Fibroblast of skin of back (primary cell): ENCODE data around the gene NPIPB12. TPM values are rescaled to one million over a fixed set of nuclear protein-coding genes. Genes with fewer than 3 reads are reported as not detected.
"Not testable (repeated sequence)": the region's sequence is repeated elsewhere in the genome, so short reads cannot be mapped to it uniquely, and the experiment has no call there.

Experiments used
- DNase-seq: peaks from one replicate; pipeline ENCODE4 v3.0.0-alpha.2; 2013
- polyA plus RNA-seq, 2 experiments: library from polyadenylated mRNA; unstranded; fragments of 120-200 nt; gene quantifications; one replicate each; pipeline ENCODE4 v1.2.1, GENCODE V29; 2013; ENCODE audit not compliant: insufficient read length in 2 of 2

NPIPB12 gene
- polyA plus RNA-seq (2013, experiment 1 of 2; ENCODE audit: insufficient read length): 26.5 TPM
- 18.0 TPM for polyA plus RNA-seq (2013, experiment 2 of 2; ENCODE audit: insufficient read length)

- DNase-seq: not testable (repeated sequence)
Observed at GRCh38 chr16:29506308-29506707, at the start of gene NPIPB12. Gene NPIPB12, minus strand, starts transcription at chr16:29506408.

DNA sequence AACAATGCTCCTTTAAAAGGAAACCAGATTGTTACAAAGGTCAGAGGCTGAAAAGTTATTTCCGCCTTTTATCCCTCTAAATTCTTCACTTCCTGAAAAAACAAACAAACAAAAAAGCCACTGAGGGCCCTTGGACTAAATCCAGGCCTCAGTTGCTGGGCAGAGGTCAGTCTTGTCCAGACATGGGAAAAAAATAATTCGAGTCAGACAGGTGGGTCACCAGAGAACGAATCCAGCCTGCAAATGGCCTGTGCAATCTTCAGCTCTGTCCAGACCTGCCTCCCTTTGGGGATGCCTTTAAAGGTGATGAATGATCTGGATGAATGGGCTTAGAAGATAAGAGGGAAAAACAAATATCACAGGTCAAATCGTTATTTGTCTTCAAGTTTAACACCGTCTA, 15.3 kb upstream of the NPIPB12 start:
- not testable (repeated sequence) for DNase-seq

DNA sequence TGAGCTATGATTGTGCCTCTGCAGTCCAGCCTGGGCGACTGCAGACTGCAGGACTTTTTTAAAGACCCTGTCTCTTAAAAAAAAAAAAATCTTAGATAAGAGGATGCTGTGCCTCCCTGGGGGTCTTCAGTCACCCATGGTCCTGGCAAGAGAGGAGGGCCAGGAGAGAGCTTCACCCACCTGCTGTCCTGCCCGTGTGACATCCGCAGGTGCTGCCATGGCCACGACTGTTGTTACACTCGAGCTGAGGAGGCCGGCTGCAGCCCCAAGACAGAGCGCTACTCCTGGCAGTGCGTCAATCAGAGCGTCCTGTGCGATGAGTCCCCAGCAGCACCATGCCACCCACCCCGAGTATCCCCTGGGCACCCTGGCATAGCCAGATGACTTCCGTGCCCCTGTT, 23.9 kb downstream of the NPIPB12 start:
- not testable (repeated sequence) for DNase-seq

DNA sequence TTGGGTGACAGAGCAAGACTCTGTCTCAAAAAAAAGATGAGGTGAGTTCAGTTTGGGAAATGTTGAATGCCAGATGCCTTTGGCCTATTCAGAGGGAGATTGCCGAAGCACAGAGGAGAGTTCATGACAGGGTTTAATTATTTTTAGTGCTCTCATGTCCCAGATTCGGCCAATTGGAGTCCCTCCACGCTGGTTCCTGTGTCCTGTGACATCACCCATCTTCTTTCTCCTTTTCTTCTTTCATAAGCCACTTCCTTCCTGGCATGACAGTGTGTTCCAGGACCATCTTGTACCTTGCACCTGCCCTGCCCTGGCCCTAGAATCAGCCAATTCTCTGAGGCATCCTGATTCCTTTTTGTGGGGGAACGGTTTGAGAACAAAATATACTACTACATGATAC, 34.1 kb downstream of the NPIPB12 start:
- DNase-seq: not testable (repeated sequence)

- DNase-seq: not testable (repeated sequence)
Observed at GRCh38 chr16:29469660-29470059, 36.5 kb downstream of the NPIPB12 start.

GRCh38 chr16:29467654-29468366, 38.4 kb downstream of the NPIPB12 start:
- not testable (repeated sequence) for DNase-seq

GRCh38 chr16:29466904-29467303, 39.3 kb downstream of the NPIPB12 start:
- DNase-seq: not testable (repeated sequence)

DNA sequence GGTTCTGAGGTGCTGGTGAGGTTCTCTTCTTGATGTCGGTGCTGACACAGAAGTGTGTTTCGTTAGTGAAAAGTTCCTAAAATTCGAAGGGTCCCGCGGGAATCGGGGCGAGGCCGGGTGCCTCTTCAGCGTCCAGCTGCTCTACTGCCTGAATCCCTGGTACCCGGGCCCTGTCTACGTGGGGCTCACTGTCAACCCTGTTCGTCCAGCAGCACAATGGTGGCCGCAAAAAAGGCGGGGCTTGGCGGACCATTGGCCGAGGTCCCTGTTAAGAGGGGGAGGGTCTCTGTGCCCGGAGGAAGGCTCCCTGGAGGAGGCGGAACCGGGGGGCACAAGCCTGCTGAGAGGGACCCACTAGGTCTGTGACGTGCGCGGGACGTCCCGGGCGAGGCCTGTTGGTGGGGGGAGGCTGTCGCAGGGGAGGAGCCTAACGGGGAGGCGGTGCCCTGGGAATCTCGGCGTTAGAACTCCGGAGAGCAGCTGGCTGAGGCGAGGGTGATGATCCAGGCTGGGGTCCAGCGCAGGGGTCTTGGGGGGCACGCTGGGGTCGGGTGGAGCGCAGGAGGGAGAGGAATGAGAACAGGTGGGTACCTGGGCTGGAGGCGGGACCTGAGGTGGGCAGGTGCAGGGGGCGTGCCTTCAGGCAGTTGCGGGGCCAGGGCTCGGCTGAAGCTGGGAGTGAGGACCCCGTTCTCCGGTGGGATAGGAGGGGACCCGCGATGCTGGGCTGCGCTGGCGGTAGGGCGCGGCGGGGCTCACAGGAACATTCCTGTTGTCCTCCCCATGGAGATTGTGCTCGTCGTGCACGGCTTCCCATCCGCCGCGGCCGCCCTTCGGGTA, 40.0 kb downstream of the NPIPB12 start:
- not testable (repeated sequence) for DNase-seq

DNA sequence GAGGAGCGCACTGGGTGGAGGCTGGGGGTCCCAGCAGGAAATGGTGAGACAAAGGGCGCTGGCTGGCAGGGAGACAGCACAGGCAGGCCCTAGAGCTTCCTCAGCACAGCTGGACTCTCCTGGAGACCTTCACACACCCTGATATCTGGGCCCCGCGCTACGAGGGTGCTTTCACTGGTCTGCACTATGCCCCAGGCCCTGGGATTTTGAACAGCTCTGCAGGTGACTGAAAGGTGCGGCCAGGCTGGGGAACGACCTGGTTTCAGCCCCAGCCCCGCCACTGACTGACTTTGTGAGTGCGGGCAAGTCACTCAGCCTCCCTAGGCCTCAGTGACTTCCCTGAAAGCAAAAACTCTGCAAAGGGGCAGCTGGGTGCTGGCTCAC, 45.6 kb downstream of the NPIPB12 start:
- not testable (repeated sequence) for DNase-seq

- not testable (repeated sequence) for DNase-seq
Observed at GRCh38 chr16:29459706-29460646, 46.2 kb downstream of the NPIPB12 start, which contains the start of gene SULT1A4. Gene SULT1A4, plus strand, starts transcription at chr16:29459913. Its CDS starts 1,473 bp downstream, at chr16:29461386.

DNA sequence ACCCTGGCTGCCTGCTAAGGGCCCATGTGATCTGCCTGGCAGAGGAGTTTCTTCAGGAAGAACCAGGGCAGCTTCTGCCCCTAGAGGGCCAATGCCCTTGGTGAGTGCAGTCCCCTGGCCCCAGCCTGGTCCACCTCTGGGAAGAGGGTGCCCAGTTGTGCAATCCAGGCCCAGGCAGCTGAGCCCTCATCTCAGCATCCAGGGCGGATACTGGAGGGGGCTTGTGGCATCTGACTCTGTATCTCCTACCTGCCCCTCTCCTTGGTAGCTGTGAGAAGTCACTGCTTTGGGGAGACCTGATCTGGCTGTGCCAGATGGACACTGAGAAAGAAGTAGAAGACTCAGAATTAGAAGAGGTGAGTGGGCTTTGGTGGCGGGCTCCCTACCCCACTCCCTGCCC, 48.5 kb downstream of the NPIPB12 start:
- DNase-seq: not testable (repeated sequence)

DNA sequence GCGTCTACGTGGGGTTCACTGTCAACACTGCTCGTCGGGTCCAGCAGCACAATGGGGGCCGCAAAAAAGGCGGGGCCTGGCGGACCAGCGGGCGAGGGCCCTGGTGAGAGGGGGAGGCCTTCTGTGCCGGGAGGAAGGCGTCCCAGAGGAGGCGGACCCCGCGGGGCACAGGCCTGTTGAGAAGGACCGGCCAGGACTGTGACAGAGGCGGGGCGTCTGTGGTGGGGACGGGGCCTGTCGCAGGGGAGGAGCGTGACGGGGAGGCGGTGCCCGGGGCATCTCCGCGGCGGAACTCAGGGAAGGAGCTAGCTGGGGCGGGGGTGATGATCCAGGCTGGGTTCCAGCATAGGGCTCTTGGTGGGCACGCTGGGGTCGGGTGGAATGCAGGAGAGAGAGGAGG, 51.4 kb downstream of the NPIPB12 start:
- not testable (repeated sequence) for DNase-seq

DNA sequence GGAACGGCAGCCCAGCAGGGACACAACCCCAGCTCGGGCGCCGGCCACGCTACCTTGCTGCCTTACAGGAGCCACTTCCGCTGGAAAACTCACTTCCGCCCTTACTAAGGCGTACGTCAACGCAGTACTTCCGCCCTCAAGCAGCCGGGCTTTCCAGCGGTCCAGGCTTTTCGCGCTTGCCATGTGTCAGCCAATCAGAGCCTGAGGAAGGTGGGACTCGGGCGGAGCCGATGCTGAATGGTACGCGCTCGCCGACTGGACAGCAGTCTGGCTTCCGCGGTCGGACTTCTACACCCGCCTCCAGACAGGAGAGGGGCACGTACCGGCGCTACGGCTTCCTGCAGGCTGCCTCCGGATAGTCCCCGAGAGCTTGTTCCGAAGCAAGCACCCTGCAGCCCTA, 51.9 kb downstream of the NPIPB12 start, which contains the start of the genes BOLA2 and SLX1B:
Gene BOLA2 (minus strand): TSS at position 83 of the 400 bp plus-strand sequence. CDS start 98 bp downstream, outside the sequence.
Gene SLX1B (plus strand): TSS at position 265 of the 400 bp plus-strand sequence.
- not testable (repeated sequence) for DNase-seq

- not testable (repeated sequence) for DNase-seq
Observed at GRCh38 chr16:29453754-29454153, 52.5 kb downstream of the NPIPB12 start.
